Neuronal stem cell (in vitro differentiated cells): ENCODE measurements around the gene TXK.

Experiments used
- DNase-seq: peaks from one replicate; pipeline ENCODE4 v3.0.0-alpha.2; 2013; ENCODE audit warnings: low spot score
- H2AFZ ChIP-seq: one replicate; pipeline ENCODE4 v1.6.1; 2013; ENCODE audit warnings: mild to moderate bottlenecking, low read length, inconsistent platforms
- H2AK5ac ChIP-seq: 2 replicates; pipeline ENCODE4 v1.6.1; 2013; ENCODE audit warnings: low read depth, mild to moderate bottlenecking, inconsistent platforms, low read length, moderate library complexity, mixed read lengths
- H2BK120ac ChIP-seq: 2 replicates; pipeline ENCODE4 v1.6.1; 2013; ENCODE audit warnings: low read depth, mild to moderate bottlenecking, inconsistent platforms, low read length, moderate library complexity, mixed read lengths
- H2BK12ac ChIP-seq: one replicate; pipeline ENCODE4 v1.6.1; 2013; ENCODE audit warnings: low read length, inconsistent platforms
- H2BK15ac ChIP-seq: 2 replicates; pipeline ENCODE4 v1.6.1; 2013; ENCODE audit warnings: mild to moderate bottlenecking, low read length, inconsistent platforms, mixed read lengths
- H2BK5ac ChIP-seq: one replicate; pipeline ENCODE4 v1.6.1; 2013; ENCODE audit warnings: inconsistent platforms, mild to moderate bottlenecking, low read length, moderate library complexity
- H3K14ac ChIP-seq: one replicate; pipeline ENCODE4 v1.6.1; 2013; ENCODE audit warnings: low read length, inconsistent platforms
- H3K18ac ChIP-seq: 2 replicates; pipeline ENCODE4 v1.6.1; 2013; ENCODE audit warnings: low read length, inconsistent platforms
- H3K23ac ChIP-seq: 2 replicates; pipeline ENCODE4 v1.6.1; 2013; ENCODE audit warnings: low read depth, mild to moderate bottlenecking, mixed read lengths, low read length, inconsistent platforms; ENCODE audit not compliant: poor library complexity
- H3K27ac ChIP-seq: replicated peaks from 3 replicates; pipeline ENCODE4 v1.5.1; 2013; ENCODE audit warnings: low read length, inconsistent platforms
- H3K27me3 ChIP-seq, 3 experiments: 2 replicates each; pipeline ENCODE4 v1.6.1; 2013; ENCODE audit warnings: low read length in 3 of 3, mild to moderate bottlenecking in 2 of 3, inconsistent platforms in 1 of 3, low read depth in 1 of 3, mixed read lengths in 1 of 3, moderate library complexity in 1 of 3; ENCODE audit not compliant: control insufficient read depth in 3 of 3, insufficient read depth in 3 of 3
- H3K36me3 ChIP-seq, 2 donors: replicated peaks in 1 of 2; 2 replicates each; pipeline ENCODE4 v1.6.1; 2013; ENCODE audit warnings: low read length in 2 of 2; ENCODE audit not compliant: control insufficient read depth in 2 of 2, insufficient read depth in 2 of 2
- H3K4ac ChIP-seq: 2 replicates; pipeline ENCODE4 v1.6.1; 2013; ENCODE audit warnings: inconsistent platforms, mild to moderate bottlenecking, low read length, moderate library complexity
- H3K4me1 ChIP-seq, 2 donors: 1 replicate in 1 of 2; 2 replicates in 1 of 2; pipeline ENCODE4 v1.6.1; 2013; ENCODE audit warnings: low read length in 2 of 2, low read depth in 1 of 2; ENCODE audit not compliant: control insufficient read depth in 2 of 2, insufficient read depth in 1 of 2
- H3K4me2 ChIP-seq: one replicate; pipeline ENCODE4 v1.6.1; 2013; ENCODE audit warnings: mild to moderate bottlenecking, low read length, inconsistent platforms; ENCODE audit not compliant: insufficient read depth, poor library complexity, severe bottlenecking
- H3K4me3 ChIP-seq, 2 donors: 2 replicates each; pipeline ENCODE4 v1.5.1; 2013; ENCODE audit warnings: low read length in 2 of 2, mild to moderate bottlenecking in 2 of 2, inconsistent platforms in 1 of 2, moderate library complexity in 1 of 2
- H3K79me1 ChIP-seq: one replicate; pipeline ENCODE4 v1.6.1; 2013; ENCODE audit warnings: low read depth, mild to moderate bottlenecking, inconsistent platforms, low read length, moderate library complexity
- H3K9ac ChIP-seq: one replicate; pipeline ENCODE4 v1.6.1; 2013; ENCODE audit warnings: mild to moderate bottlenecking, low read depth, low read length, inconsistent platforms; ENCODE audit not compliant: poor library complexity
- H3K9me3 ChIP-seq, 2 donors: replicated peaks in 1 of 2; 2 replicates each; pipeline versions ENCODE3 to v1.6.1; 2013; ENCODE audit warnings: low read length in 2 of 2, mild to moderate bottlenecking in 2 of 2, inconsistent platforms in 1 of 2, low read depth in 1 of 2, mixed read lengths in 1 of 2, moderate library complexity in 1 of 2; ENCODE audit not compliant: control insufficient read depth in 2 of 2, insufficient read depth in 1 of 2
- H4K8ac ChIP-seq: one replicate; pipeline ENCODE4 v1.6.1; 2013; ENCODE audit warnings: low read depth, mild to moderate bottlenecking, inconsistent platforms, low read length, moderate library complexity
- H4K91ac ChIP-seq: one replicate; pipeline ENCODE4 v1.6.1; 2013; ENCODE audit warnings: low read length, low read depth, mild to moderate bottlenecking, inconsistent platforms; ENCODE audit not compliant: poor library complexity
- WGBS, 2 donors: extraction: QIAGEN DNeasy Blood & Tissue Kit; methylation state at CpG; one replicate each; pipeline ENCODE4 v1.1.7; 2013; ENCODE audit warnings: missing lambda C conversion rate in 2 of 2, mixed read lengths in 1 of 2; ENCODE audit not compliant: insufficient read length in 2 of 2, insufficient replicate concordance in 1 of 2; ENCODE audit errors: extremely low coverage in 2 of 2; 5-methylcytosine and 5-hydroxymethylcytosine counted together

Gene TXK

GRCh38 chr4:48157271-48157670 is 23.2 kb upstream of the TXK start:
- no peak overlapping the region for H4K91ac ChIP-seq
- WGBS, 2 donors: no CpG with 5 or more reads among the region's 3 CpGs

GRCh38 chr4:48156423-48156822 is 22.4 kb upstream of the TXK start:
- H2BK120ac ChIP-seq: no peak overlapping the region
- H3K23ac ChIP-seq: no peak overlapping the region
- H2BK5ac ChIP-seq: no peak overlapping the region
- no peak overlapping the region for H4K91ac ChIP-seq
- H3K79me1 ChIP-seq: no peaks in the 10 kb centered on the region
- no peak overlapping the region for H3K4me3 ChIP-seq
- no peak overlapping the region for H3K4me2 ChIP-seq
- no peak overlapping the region for H3K9ac ChIP-seq
- H3K4ac ChIP-seq: no peak overlapping the region
- H2BK12ac ChIP-seq: no peak overlapping the region
- no peaks in the 10 kb centered on the region for H3K36me3 ChIP-seq
- H2AFZ ChIP-seq: no peak overlapping the region
- H3K14ac ChIP-seq: no peak overlapping the region
- H4K8ac ChIP-seq: no peak overlapping the region
- H3K9me3 ChIP-seq: peaks cover 0 to 2% of the 10 kb centered on the region in 2 donors
- no peaks in the 10 kb centered on the region for H3K4me1 ChIP-seq
- H2AK5ac ChIP-seq: no peak overlapping the region
- WGBS, 2 donors: no CpG with 5 or more reads among the region's 1 CpG
- H3K27ac ChIP-seq: no peak overlapping the region
- no peaks in the 10 kb centered on the region for H3K27me3 ChIP-seq
- no peak overlapping the region for H2BK15ac ChIP-seq
- DNase-seq: no peak
- no peak overlapping the region for H3K18ac ChIP-seq

More at GRCh38 chr4:48157271-48157670, 23.2 kb upstream of the TXK start:
- no peak overlapping the region for H2BK120ac ChIP-seq
- no peak for DNase-seq
- H3K27ac ChIP-seq: no peak overlapping the region
- no peak overlapping the region for H2AFZ ChIP-seq
- peaks cover 0 to 2% of the 10 kb centered on the region in 2 donors for H3K9me3 ChIP-seq
- no peak overlapping the region for H3K9ac ChIP-seq
- H3K27me3 ChIP-seq: no peaks in the 10 kb centered on the region
- H3K4me1 ChIP-seq: no peaks in the 10 kb centered on the region
- no peak overlapping the region for H3K4me2 ChIP-seq
- H2AK5ac ChIP-seq: no peak overlapping the region
- H3K36me3 ChIP-seq: no peaks in the 10 kb centered on the region
- H4K8ac ChIP-seq: no peak overlapping the region
- H2BK15ac ChIP-seq: no peak overlapping the region
- H3K14ac ChIP-seq: no peak overlapping the region
- H2BK5ac ChIP-seq: no peak overlapping the region
- no peak overlapping the region for H2BK12ac ChIP-seq
- H3K18ac ChIP-seq: no peak overlapping the region
- no peak overlapping the region for H3K23ac ChIP-seq
- H3K79me1 ChIP-seq: no peaks in the 10 kb centered on the region
- H3K4ac ChIP-seq: no peak overlapping the region
- H3K4me3 ChIP-seq: no peak overlapping the region

- H2BK15ac ChIP-seq: no peak overlapping the region
- H3K27me3 ChIP-seq: no peaks in the 10 kb centered on the region
- H3K27ac ChIP-seq: no peak overlapping the region
- H3K4ac ChIP-seq: no peak overlapping the region
- H3K9ac ChIP-seq: no peak overlapping the region
- H3K36me3 ChIP-seq: no peaks in the 10 kb centered on the region
- no peak overlapping the region for H2BK12ac ChIP-seq
- no peak overlapping the region for H3K18ac ChIP-seq
- DNase-seq: no peak
- H2BK120ac ChIP-seq: no peak overlapping the region
- no peak overlapping the region for H3K4me2 ChIP-seq
- no peak overlapping the region for H2BK5ac ChIP-seq
- no CpG with 5 or more reads among the region's 1 CpG for WGBS, 2 donors
- peaks cover 0 to 5% of the 10 kb centered on the region in 2 donors for H3K9me3 ChIP-seq
- no peaks in the 10 kb centered on the region for H3K79me1 ChIP-seq
- no peaks in the 10 kb centered on the region for H3K4me1 ChIP-seq
- H4K8ac ChIP-seq: no peak overlapping the region
- H2AFZ ChIP-seq: no peak overlapping the region
- no peak overlapping the region for H3K23ac ChIP-seq
- H3K14ac ChIP-seq: no peak overlapping the region
- H2AK5ac ChIP-seq: no peak overlapping the region
- no peak overlapping the region for H4K91ac ChIP-seq
- no peak overlapping the region for H3K4me3 ChIP-seq
Observed at GRCh38 chr4:48153791-48154550, 19.9 kb upstream of the TXK start.

- Histone ChIP-seq H2BK120ac (no peak overlapping the region), H2BK12ac (no peak overlapping the region), H4K8ac (no peak overlapping the region), H3K9me3 (peaks cover 0 to 5% of the 10 kb centered on the region in 2 donors), H3K79me1 (no peaks in the 10 kb centered on the region), H4K91ac (no peak overlapping the region), H3K4ac (no peak overlapping the region), H2AFZ (no peak overlapping the region), H3K4me3 (no peak overlapping the region), H3K9ac (no peak overlapping the region), H3K27me3 (no peaks in the 10 kb centered on the region), H2BK5ac (no peak overlapping the region), H2BK15ac (no peak overlapping the region), H3K4me1 (no peaks in the 10 kb centered on the region), H3K23ac (no peak overlapping the region), H3K18ac (no peak overlapping the region), H3K14ac (no peak overlapping the region), H3K4me2 (no peak overlapping the region), H3K27ac (no peak overlapping the region), H3K36me3 (no peaks in the 10 kb centered on the region), H2AK5ac (no peak overlapping the region)
- no CpG with 5 or more reads among the region's 5 CpGs for WGBS, 2 donors
- DNase-seq: no peak
Observed at GRCh38 chr4:48152259-48152658, 18.2 kb upstream of the TXK start.
